ENCODE data around the gene MRC1.
"Not testable (repeated sequence)": the region's sequence is repeated elsewhere in the genome, so short reads cannot be mapped to it uniquely, and the experiment has no call there.

Gene MRC1

GRCh38 chr10:17943033-17943745 is 134.0 kb downstream of the MRC1 start:
- Histone ChIP-seq H3K4me2 (ENCODE audit: low read depth, low read length, poor library complexity, severe bottlenecking) (no peak overlapping the region), H3K27me3 (ENCODE audit: insufficient read depth, low read length, poor library complexity, severe bottlenecking) (no peaks in the 10 kb centered on the region), H4K20me1 (ENCODE audit: insufficient read depth, low read length, poor library complexity, severe bottlenecking) (no peaks in the 10 kb centered on the region), H3F3A (ENCODE audit: low read depth) (no peaks in the 10 kb centered on the region), H3K36me3 (ENCODE audit: insufficient read depth, low read length) (no peaks in the 10 kb centered on the region), H3K4me1 (ENCODE audit: insufficient read depth, low read length, poor library complexity, severe bottlenecking) (no peaks in the 10 kb centered on the region), H3K9ac (ENCODE audit: low read depth, low read length, poor library complexity, severe bottlenecking) (no peak overlapping the region), H3K79me2 (ENCODE audit: insufficient read depth, low read length) (no peaks in the 10 kb centered on the region), H3K4me3 (ENCODE audit: low read length, poor library complexity, severe bottlenecking) (no peak overlapping the region), H3K9me2 (replicated peaks; ENCODE audit: low read depth, low read length) (no peaks in the 10 kb centered on the region), H2AFZ (ENCODE audit: low read length) (no peak overlapping the region), H3K9me3 (ENCODE audit: insufficient read depth, low read depth, low read length) (no peaks in the 10 kb centered on the region)
- TF ChIP-seq CTCF (conservative IDR thresholded peaks at IDR 0.05; ENCODE audit: low read length) (no peak), EZH2phosphoT487 (IDR thresholded peaks at IDR 0.05; ENCODE audit: borderline replicate concordance) (no peak)

GRCh38 chr10:17950269-17950668 is 141.1 kb downstream of the MRC1 start:
- H3K4me2 ChIP-seq (ENCODE audit: low read depth, low read length, poor library complexity, severe bottlenecking); H3K4me1 ChIP-seq (ENCODE audit: insufficient read depth, low read length, poor library complexity, severe bottlenecking); H3F3A ChIP-seq (ENCODE audit: low read depth); H4K20me1 ChIP-seq (ENCODE audit: insufficient read depth, low read length, poor library complexity, severe bottlenecking); H3K4me3 ChIP-seq (ENCODE audit: low read length, poor library complexity, severe bottlenecking); H3K9ac ChIP-seq (ENCODE audit: low read depth, low read length, poor library complexity, severe bottlenecking); H3K9me3 ChIP-seq (ENCODE audit: insufficient read depth, low read depth, low read length); H3K79me2 ChIP-seq (ENCODE audit: insufficient read depth, low read length); H3K9me2 ChIP-seq (replicated peaks; ENCODE audit: low read depth, low read length); H3K36me3 ChIP-seq (ENCODE audit: insufficient read depth, low read length); H2AFZ ChIP-seq (ENCODE audit: low read length); H3K27me3 ChIP-seq (ENCODE audit: insufficient read depth, low read length, poor library complexity, severe bottlenecking): not testable (repeated sequence)

GRCh38 chr10:17950726-17951125 is 141.6 kb downstream of the MRC1 start:
- Histone ChIP-seq H3K36me3 (ENCODE audit: insufficient read depth, low read length) (no peaks in the 10 kb centered on the region), H3K79me2 (ENCODE audit: insufficient read depth, low read length) (no peaks in the 10 kb centered on the region), H3K9ac (ENCODE audit: low read depth, low read length, poor library complexity, severe bottlenecking) (no peak overlapping the region), H3K9me2 (replicated peaks; ENCODE audit: low read depth, low read length) (no peaks in the 10 kb centered on the region), H3K4me1 (ENCODE audit: insufficient read depth, low read length, poor library complexity, severe bottlenecking) (no peaks in the 10 kb centered on the region), H3K4me3 (ENCODE audit: low read length, poor library complexity, severe bottlenecking) (no peak overlapping the region), H2AFZ (ENCODE audit: low read length) (no peak overlapping the region), H4K20me1 (ENCODE audit: insufficient read depth, low read length, poor library complexity, severe bottlenecking) (no peaks in the 10 kb centered on the region), H3F3A (ENCODE audit: low read depth) (no peaks in the 10 kb centered on the region), H3K4me2 (ENCODE audit: low read depth, low read length, poor library complexity, severe bottlenecking) (no peak overlapping the region), H3K9me3 (ENCODE audit: insufficient read depth, low read depth, low read length) (no peaks in the 10 kb centered on the region), H3K27me3 (ENCODE audit: insufficient read depth, low read length, poor library complexity, severe bottlenecking) (no peaks in the 10 kb centered on the region)
- TF ChIP-seq EZH2phosphoT487 (IDR thresholded peaks at IDR 0.05; ENCODE audit: borderline replicate concordance) (no peak), CTCF (conservative IDR thresholded peaks at IDR 0.05; ENCODE audit: low read length) (no peak)

- no peak within 1 kb of the TSS for H2AFZ ChIP-seq (ENCODE audit: low read length)
- TF ChIP-seq EZH2phosphoT487 (IDR thresholded peaks at IDR 0.05; ENCODE audit: borderline replicate concordance) (no peak), CTCF (conservative IDR thresholded peaks at IDR 0.05; ENCODE audit: low read length) (no peak)
Measured at GRCh38 chr10:17951868-17952371, 142.8 kb downstream of the MRC1 start, which contains the start of gene SLC39A12. Gene SLC39A12, plus strand, starts transcription at chr10:17951918. Its CDS starts 1,359 bp downstream, at chr10:17953277.

GRCh38 chr10:17954372-17954771 is 145.2 kb downstream of the MRC1 start:
- H4K20me1 ChIP-seq (ENCODE audit: insufficient read depth, low read length, poor library complexity, severe bottlenecking); H3K4me3 ChIP-seq (ENCODE audit: low read length, poor library complexity, severe bottlenecking); H3K9me2 ChIP-seq (replicated peaks; ENCODE audit: low read depth, low read length); H3K79me2 ChIP-seq (ENCODE audit: insufficient read depth, low read length); H2AFZ ChIP-seq (ENCODE audit: low read length); H3K27me3 ChIP-seq (ENCODE audit: insufficient read depth, low read length, poor library complexity, severe bottlenecking); H3K4me2 ChIP-seq (ENCODE audit: low read depth, low read length, poor library complexity, severe bottlenecking); H3K4me1 ChIP-seq (ENCODE audit: insufficient read depth, low read length, poor library complexity, severe bottlenecking); H3K36me3 ChIP-seq (ENCODE audit: insufficient read depth, low read length); H3K9me3 ChIP-seq (ENCODE audit: insufficient read depth, low read depth, low read length); H3F3A ChIP-seq (ENCODE audit: low read depth); H3K9ac ChIP-seq (ENCODE audit: low read depth, low read length, poor library complexity, severe bottlenecking): not testable (repeated sequence)

More at GRCh38 chr10:17951868-17952371, 142.8 kb downstream of the MRC1 start, which contains the start of gene SLC39A12:
- Histone ChIP-seq H3K27me3 (ENCODE audit: insufficient read depth, low read length, poor library complexity, severe bottlenecking) (no peaks in the 10 kb centered on the region), H3K9me2 (replicated peaks; ENCODE audit: low read depth, low read length) (no peaks in the 10 kb centered on the region), H3K9me3 (ENCODE audit: insufficient read depth, low read depth, low read length) (no peaks in the 10 kb centered on the region), H3K4me2 (ENCODE audit: low read depth, low read length, poor library complexity, severe bottlenecking) (no peak within 1 kb of the TSS), H3K9ac (ENCODE audit: low read depth, low read length, poor library complexity, severe bottlenecking) (no peak within 1 kb of the TSS), H3K4me3 (ENCODE audit: low read length, poor library complexity, severe bottlenecking) (no peak within 1 kb of the TSS), H4K20me1 (ENCODE audit: insufficient read depth, low read length, poor library complexity, severe bottlenecking) (no peaks in the 10 kb centered on the region), H3K36me3 (ENCODE audit: insufficient read depth, low read length) (no peaks in the 10 kb centered on the region), H3K4me1 (ENCODE audit: insufficient read depth, low read length, poor library complexity, severe bottlenecking) (no peaks in the 10 kb centered on the region), H3F3A (ENCODE audit: low read depth) (no peaks in the 10 kb centered on the region), H3K79me2 (ENCODE audit: insufficient read depth, low read length) (no peaks in the 10 kb centered on the region)

All from Loucy (cell line).